HG03558 (cell line): ENCODE measurements around the gene KDM2B.

Experiments used
- ATAC-seq: cut with Tn5 transposase; IDR thresholded peaks from one replicate; pipeline ENCODE4 v1.9.1; 2021; ENCODE audit warnings: moderate number of reproducible peaks; ENCODE audit not compliant: unreplicated experiment; ENCODE audit errors: extremely low read depth

KDM2B gene

GRCh38 chr12:121467638-121468498 is 113.0 kb downstream of the KDM2B start:
- no peak for ATAC-seq

- peak; percentile 75 for ATAC-seq
Observed at GRCh38 chr12:121466794-121467637, 113.8 kb downstream of the KDM2B start.

- ATAC-seq = peak; percentile 5
Observed at GRCh38 chr12:121465921-121466793, 114.7 kb downstream of the KDM2B start.

GRCh38 chr12:121464331-121464730 is 116.5 kb downstream of the KDM2B start:
- ATAC-seq = no peak

- no peak for ATAC-seq
Observed at GRCh38 chr12:121461048-121461447, 119.8 kb downstream of the KDM2B start.

GRCh38 chr12:121456551-121456950 is 124.3 kb downstream of the KDM2B start:
- no peak for ATAC-seq

GRCh38 chr12:121455766-121456420 is 124.9 kb downstream of the KDM2B start:
- no peak for ATAC-seq

GRCh38 chr12:121454921-121455320 is 125.9 kb downstream of the KDM2B start:
- no peak for ATAC-seq

- no peak for ATAC-seq
Observed at GRCh38 chr12:121453629-121454028, 127.2 kb downstream of the KDM2B start.

- ATAC-seq = no peak
Observed at GRCh38 chr12:121452985-121453360, 127.8 kb downstream of the KDM2B start.

- no peak for ATAC-seq
Observed at GRCh38 chr12:121452340-121452984, 128.4 kb downstream of the KDM2B start.

- ATAC-seq = no peak
Observed at GRCh38 chr12:121451961-121452339, 128.9 kb downstream of the KDM2B start.

GRCh38 chr12:121448771-121449315 is 132.0 kb downstream of the KDM2B start:
- ATAC-seq = no peak

- no peak for ATAC-seq
Observed at GRCh38 chr12:121446750-121447149, 134.1 kb downstream of the KDM2B start.

- ATAC-seq = no peak
Observed at GRCh38 chr12:121444842-121445202, 136.0 kb downstream of the KDM2B start.

- no peak for ATAC-seq
Observed at GRCh38 chr12:121443911-121444841, 136.6 kb downstream of the KDM2B start.

- ATAC-seq = no peak
Observed at GRCh38 chr12:121443193-121443870, 137.5 kb downstream of the KDM2B start.
